ENCODE data around the gene PHACTR4.

DNA sequence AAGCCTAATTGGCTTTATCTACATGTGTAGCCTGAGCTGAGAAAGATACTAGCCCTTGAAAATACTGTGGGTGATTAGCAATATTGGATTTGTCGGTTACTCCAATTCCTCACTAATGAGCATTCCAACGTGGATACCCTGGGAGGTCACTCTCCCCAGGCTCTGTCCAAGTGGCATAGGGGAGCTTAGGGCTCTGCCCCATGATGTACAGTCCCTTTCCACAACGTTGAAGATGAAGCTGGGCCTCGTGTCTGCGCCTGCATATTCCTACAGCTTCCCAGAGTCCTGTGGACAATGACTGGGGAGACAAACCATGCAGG lies 138.9 kb downstream of the PHACTR4 start:
- TF ChIP-seq, protein P1, sequence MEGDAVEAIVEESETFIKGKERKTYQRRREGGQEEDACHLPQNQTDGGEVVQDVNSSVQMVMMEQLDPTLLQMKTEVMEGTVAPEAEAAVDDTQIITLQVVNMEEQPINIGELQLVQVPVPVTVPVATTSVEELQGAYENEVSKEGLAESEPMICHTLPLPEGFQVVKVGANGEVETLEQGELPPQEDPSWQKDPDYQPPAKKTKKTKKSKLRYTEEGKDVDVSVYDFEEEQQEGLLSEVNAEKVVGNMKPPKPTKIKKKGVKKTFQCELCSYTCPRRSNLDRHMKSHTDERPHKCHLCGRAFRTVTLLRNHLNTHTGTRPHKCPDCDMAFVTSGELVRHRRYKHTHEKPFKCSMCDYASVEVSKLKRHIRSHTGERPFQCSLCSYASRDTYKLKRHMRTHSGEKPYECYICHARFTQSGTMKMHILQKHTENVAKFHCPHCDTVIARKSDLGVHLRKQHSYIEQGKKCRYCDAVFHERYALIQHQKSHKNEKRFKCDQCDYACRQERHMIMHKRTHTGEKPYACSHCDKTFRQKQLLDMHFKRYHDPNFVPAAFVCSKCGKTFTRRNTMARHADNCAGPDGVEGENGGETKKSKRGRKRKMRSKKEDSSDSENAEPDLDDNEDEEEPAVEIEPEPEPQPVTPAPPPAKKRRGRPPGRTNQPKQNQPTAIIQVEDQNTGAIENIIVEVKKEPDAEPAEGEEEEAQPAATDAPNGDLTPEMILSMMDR (conservative IDR thresholded peaks at IDR 0.05; ENCODE audit: low read depth, low read length): no peak
- TF ChIP-seq POLR2A (IDR thresholded peaks at IDR 0.05; ENCODE audit: low read depth, low read length) (no peak; the same call in 1 of the 2 replicates), RAD21 (IDR thresholded peaks at IDR 0.05; ENCODE audit: low read length) (no peak), CEBPB (IDR thresholded peaks at IDR 0.05; ENCODE audit: low read depth, low read length) (no peak), CHD1 (IDR thresholded peaks at IDR 0.05; ENCODE audit: low read depth, low read length) (no peak), NFE2L2 (IDR thresholded peaks at IDR 0.05; ENCODE audit: low read depth, low read length) (no peak), FOS (IDR thresholded peaks at IDR 0.05; ENCODE audit: low read depth, low read length) (no peak), MAFK (IDR thresholded peaks at IDR 0.05; ENCODE audit: low read depth, low read length) (no peak), RCOR1 (IDR thresholded peaks at IDR 0.05; ENCODE audit: insufficient replicate concordance, low read length) (no peak), RFX5 (IDR thresholded peaks at IDR 0.05; ENCODE audit: low read depth, low read length) (no peak), BHLHE40 (IDR thresholded peaks at IDR 0.05; ENCODE audit: low read depth, low read length) (no peak), SMC3 (IDR thresholded peaks at IDR 0.05; ENCODE audit: low read depth, low read length) (no peak), MAZ (IDR thresholded peaks at IDR 0.05; ENCODE audit: borderline replicate concordance, low read depth, low read length) (no peak)
- TF ChIP-seq, protein P2, sequence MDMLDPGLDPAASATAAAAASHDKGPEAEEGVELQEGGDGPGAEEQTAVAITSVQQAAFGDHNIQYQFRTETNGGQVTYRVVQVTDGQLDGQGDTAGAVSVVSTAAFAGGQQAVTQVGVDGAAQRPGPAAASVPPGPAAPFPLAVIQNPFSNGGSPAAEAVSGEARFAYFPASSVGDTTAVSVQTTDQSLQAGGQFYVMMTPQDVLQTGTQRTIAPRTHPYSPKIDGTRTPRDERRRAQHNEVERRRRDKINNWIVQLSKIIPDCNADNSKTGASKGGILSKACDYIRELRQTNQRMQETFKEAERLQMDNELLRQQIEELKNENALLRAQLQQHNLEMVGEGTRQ (IDR thresholded peaks at IDR 0.05; ENCODE audit: low read depth, low read length): no peak
